MM.1S (cell line): ENCODE data around the gene SASS6.

Experiments used
- CTCF ChIP-seq: fragments of 300-600 bp; sonication (generic); IDR thresholded peaks from 2 replicates; pipeline ENCODE4 v1.5.1; 2016; ENCODE audit warnings: antibody characterized with exemption, low read length, mixed read lengths
- EZH2phosphoT487 ChIP-seq: fragments of 300-600 bp; sonication (generic); IDR thresholded peaks from 2 replicates; pipeline ENCODE4 v1.6.1; 2018; ENCODE audit warnings: antibody characterized with exemption, low read length

GRCh38 chr1:100164702-100165101 is 32.0 kb upstream of the SASS6 start:
- no peak for TF ChIP-seq CTCF
- TF ChIP-seq EZH2phosphoT487: no peak
